Measurements from ENCODE around the gene ZNF385D.

ZNF385D gene

GRCh38 chr3:21747376-21747775 is 3.6 kb downstream of the ZNF385D start:
- TF ChIP-seq BACH2 (CRISPR knock-in tag; IDR thresholded peaks at IDR 0.05; ENCODE audit: borderline replicate concordance) (no peak), ZNF70 (CRISPR knock-in tag; IDR thresholded peaks at IDR 0.05) (no peak), CSDC2 (CRISPR knock-in tag; IDR thresholded peaks at IDR 0.05) (no peak)
- no peak for ATAC-seq

- ATAC-seq = no peak
- TF ChIP-seq ESRRG (CRISPR knock-in tag; IDR thresholded peaks at IDR 0.05) (no peak), CREB5 (CRISPR knock-in tag; IDR thresholded peaks at IDR 0.05; ENCODE audit: low read depth) (no peak), PATZ1 (CRISPR knock-in tag; IDR thresholded peaks at IDR 0.05; ENCODE audit: borderline replicate concordance) (no peak)
Observed at GRCh38 chr3:21745966-21746365, 5.0 kb downstream of the ZNF385D start.

- TF ChIP-seq POU6F1 (CRISPR knock-in tag; IDR thresholded peaks at IDR 0.05; ENCODE audit: borderline replicate concordance, low read depth) = no peak
- TF ChIP-seq ESRRG (CRISPR knock-in tag; IDR thresholded peaks at IDR 0.05) = no peak
- no peak for TF ChIP-seq BACH2 (CRISPR knock-in tag; IDR thresholded peaks at IDR 0.05; ENCODE audit: borderline replicate concordance)
- no peak for TF ChIP-seq ZNF8 (CRISPR knock-in tag; IDR thresholded peaks at IDR 0.05)
- TF ChIP-seq ZFP3 (CRISPR knock-in tag; IDR thresholded peaks at IDR 0.05) = no peak
- no peak for TF ChIP-seq SNAI2 (CRISPR knock-in tag; IDR thresholded peaks at IDR 0.05)
- TF ChIP-seq CREB5 (CRISPR knock-in tag; IDR thresholded peaks at IDR 0.05; ENCODE audit: low read depth) = no peak
- no peak for TF ChIP-seq PATZ1 (CRISPR knock-in tag; IDR thresholded peaks at IDR 0.05; ENCODE audit: borderline replicate concordance)
- no peak for TF ChIP-seq ZC3H10 (CRISPR knock-in tag; IDR thresholded peaks at IDR 0.05)
- no peak for TF ChIP-seq CSRNP3 (CRISPR knock-in tag; IDR thresholded peaks at IDR 0.05)
- TF ChIP-seq ISL1 (CRISPR knock-in tag; IDR thresholded peaks at IDR 0.05) = no peak
- no peak for TF ChIP-seq OSR1 (CRISPR knock-in tag; IDR thresholded peaks at IDR 0.05)
- TF ChIP-seq TCF4 (CRISPR knock-in tag; IDR thresholded peaks at IDR 0.05; ENCODE audit: borderline replicate concordance) = no peak
- TF ChIP-seq ZNF70 (CRISPR knock-in tag; IDR thresholded peaks at IDR 0.05) = no peak
- TF ChIP-seq ARNTL (CRISPR knock-in tag; IDR thresholded peaks at IDR 0.05; ENCODE audit: borderline replicate concordance, low read depth) = no peak
- no peak for ATAC-seq
Observed at GRCh38 chr3:21744793-21745192, 6.2 kb downstream of the ZNF385D start.

GRCh38 chr3:21738935-21739702 is 11.9 kb downstream of the ZNF385D start:
- ATAC-seq = no peak
- no peak for TF ChIP-seq SNAI2 (CRISPR knock-in tag; IDR thresholded peaks at IDR 0.05)
- no peak for TF ChIP-seq ZNF565 (CRISPR knock-in tag; conservative IDR thresholded peaks at IDR 0.05; ENCODE audit: low read depth)
- TF ChIP-seq ZC3H10 (CRISPR knock-in tag; IDR thresholded peaks at IDR 0.05) = no peak
- no peak for TF ChIP-seq PATZ1 (CRISPR knock-in tag; IDR thresholded peaks at IDR 0.05; ENCODE audit: borderline replicate concordance)
- no peak for TF ChIP-seq TCF4 (CRISPR knock-in tag; IDR thresholded peaks at IDR 0.05; ENCODE audit: borderline replicate concordance)

All from SK-N-SH treated with all-trans-retinoic acid at 6 μM for 48 hours (cell line).